Testis (tissue), 3 donors: ENCODE results near the gene FAM81A. TPM values are rescaled to one million over a fixed set of nuclear protein-coding genes. Genes with fewer than 3 reads are reported as not detected.

Experiments used
- DNase-seq: peaks from one replicate; pipeline ENCODE4 v3.0.0-alpha.2; 2019
- H3K27ac ChIP-seq, 2 donors: fragments of 200-600 bp; sonication (generic); one replicate each; pipeline ENCODE4 v1.5.1; 2019
- H3K27me3 ChIP-seq: fragments of 200-600 bp; sonication (generic); one replicate; pipeline ENCODE4 v1.5.1; 2019
- H3K36me3 ChIP-seq: fragments of 200-600 bp; sonication (generic); one replicate; pipeline ENCODE4 v1.5.1; 2017; ENCODE audit warnings: low read depth; ENCODE audit errors: missing control alignments
- H3K4me1 ChIP-seq: fragments of 200-600 bp; sonication (generic); one replicate; pipeline ENCODE4 v1.5.1; 2019
- H3K4me3 ChIP-seq, 2 donors: fragments of 200-600 bp; sonication (generic); one replicate each; pipeline ENCODE4 v1.5.1; 2017 to 2019
- H3K9me3 ChIP-seq: fragments of 200-600 bp; sonication (generic); one replicate; pipeline ENCODE4 v1.5.1; 2017
- POLR2A ChIP-seq: fragments of 450-650 bp; IDR thresholded peaks from one replicate; pipeline ENCODE4 v1.6.1; 2017; ENCODE audit warnings: antibody characterized with exemption, mild to moderate bottlenecking, moderate library complexity
- WGBS, 2 donors: methylation state at CpG; one replicate each; pipeline ENCODE4 v1.1.5; 2018; 5-methylcytosine and 5-hydroxymethylcytosine counted together
- intact Hi-C: fragments of 100-400 bp; cut with DNase I; formaldehyde crosslinking; loops from one replicate; pipeline ENCODE4 v1.15.1; 2023; ENCODE audit warnings: low total_unique reads
- polyA plus RNA-seq: library from polyadenylated mRNA; stranded (reverse); fragments of 350-450 nt; fragmentation: Illumina TruSeq; extraction: RNeasy Lipid Tissue Mini Kit (QIAGEN cat#74804); gene quantifications from one replicate; pipeline ENCODE4 v1.2.3, GENCODE V29; 2014; ENCODE audit warnings: low read depth, low replicate concordance; ENCODE audit not compliant: insufficient read depth
- total RNA-seq, 2 donors: library from RNA; depleted of rRNA; stranded (reverse); fragments of >200 nt; gene quantifications; one replicate each; pipeline ENCODE4 v1.2.3, GENCODE V29; 2016
- TF ChIP-seq, protein P1 (sequence below), 3 experiments: fragments of 450-650 bp in 2 of 3; fragments of 200-600 bp in 1 of 3; sonication (generic) in 1 of 3; IDR thresholded peaks; one replicate each; pipeline ENCODE4 v1.5.1; 2016 to 2019; ENCODE audit warnings: antibody characterized with exemption in 3 of 3, mild to moderate bottlenecking in 2 of 3, moderate library complexity in 1 of 3

FAM81A gene
- total and polyA plus RNA-seq, 3 donors from 2014 or later: 4.4 to 5.6 (median 5.1) TPM

- H3K36me3 ChIP-seq: no peaks in the 10 kb centered on the region
- 3 to 4% methylated on average over 30 of the region's 30 CpGs for WGBS, 2 donors
- H3K4me1 ChIP-seq: peaks cover 8% of the 10 kb centered on the region
- H3K9me3 ChIP-seq: no peaks in the 10 kb centered on the region
- no peak overlapping the region for H3K27ac ChIP-seq
- TF ChIP-seq, protein P1, sequence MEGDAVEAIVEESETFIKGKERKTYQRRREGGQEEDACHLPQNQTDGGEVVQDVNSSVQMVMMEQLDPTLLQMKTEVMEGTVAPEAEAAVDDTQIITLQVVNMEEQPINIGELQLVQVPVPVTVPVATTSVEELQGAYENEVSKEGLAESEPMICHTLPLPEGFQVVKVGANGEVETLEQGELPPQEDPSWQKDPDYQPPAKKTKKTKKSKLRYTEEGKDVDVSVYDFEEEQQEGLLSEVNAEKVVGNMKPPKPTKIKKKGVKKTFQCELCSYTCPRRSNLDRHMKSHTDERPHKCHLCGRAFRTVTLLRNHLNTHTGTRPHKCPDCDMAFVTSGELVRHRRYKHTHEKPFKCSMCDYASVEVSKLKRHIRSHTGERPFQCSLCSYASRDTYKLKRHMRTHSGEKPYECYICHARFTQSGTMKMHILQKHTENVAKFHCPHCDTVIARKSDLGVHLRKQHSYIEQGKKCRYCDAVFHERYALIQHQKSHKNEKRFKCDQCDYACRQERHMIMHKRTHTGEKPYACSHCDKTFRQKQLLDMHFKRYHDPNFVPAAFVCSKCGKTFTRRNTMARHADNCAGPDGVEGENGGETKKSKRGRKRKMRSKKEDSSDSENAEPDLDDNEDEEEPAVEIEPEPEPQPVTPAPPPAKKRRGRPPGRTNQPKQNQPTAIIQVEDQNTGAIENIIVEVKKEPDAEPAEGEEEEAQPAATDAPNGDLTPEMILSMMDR (IDR thresholded peaks at IDR 0.05): no peak
- no peak for TF ChIP-seq POLR2A
- peak overlapping the region; percentile 37 to 38 for H3K4me3 ChIP-seq
- intact Hi-C loops: no loop called here
- no peaks in the 10 kb centered on the region for H3K27me3 ChIP-seq
- no peak for DNase-seq
These were observed 707 bp upstream of the FAM81A start for GRCh38 chr15:59437142-59437816.

DNA sequence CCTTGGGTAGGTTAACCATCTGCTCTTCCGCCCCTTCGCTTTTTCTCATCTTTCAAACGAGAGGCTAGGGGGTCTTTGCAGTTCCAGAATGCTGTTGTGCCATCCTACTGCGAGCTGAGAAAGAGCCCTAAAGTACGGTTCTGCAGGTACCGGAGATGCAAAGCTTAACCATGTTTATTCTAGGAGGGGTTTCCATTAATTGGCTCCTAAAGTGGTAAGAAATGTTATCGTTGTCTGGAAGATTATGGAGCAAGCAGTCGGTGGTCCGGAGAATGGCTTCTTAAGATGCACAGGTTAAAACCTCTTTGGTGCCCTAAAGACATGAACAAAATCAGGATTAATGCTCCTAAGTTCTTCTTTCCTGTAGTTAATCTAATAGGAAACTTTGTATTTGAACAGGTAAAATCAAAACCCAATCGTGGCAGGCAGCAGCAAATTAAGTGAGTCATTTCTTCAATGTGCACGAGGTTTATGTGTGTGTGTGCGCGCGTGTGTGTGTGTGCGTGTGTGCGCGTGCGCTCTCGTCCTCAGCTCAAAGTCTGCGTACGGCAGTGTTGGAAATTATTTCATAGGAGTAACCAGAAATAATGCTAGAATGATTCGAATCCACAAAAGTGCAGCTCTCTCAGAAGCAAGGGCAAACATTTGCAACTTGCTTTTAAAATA, 772 bp downstream of the FAM81A start:
- peaks cover 8% of the 10 kb centered on the region for H3K4me1 ChIP-seq
- intact Hi-C loops: no loop called here
- H3K27me3 ChIP-seq: no peaks in the 10 kb centered on the region
- H3K36me3 ChIP-seq: no peaks in the 10 kb centered on the region
- TF ChIP-seq POLR2A: no peak
- TF ChIP-seq, protein P1 (IDR thresholded peaks at IDR 0.05): no peak
- 24 to 27% methylated on average over 22 of the region's 22 CpGs for WGBS, 2 donors
- DNase-seq: peak; percentile 20
- H3K27ac ChIP-seq: no peak overlapping the region
- peak overlapping the region; percentile 47 to 50 for H3K4me3 ChIP-seq
- no peaks in the 10 kb centered on the region for H3K9me3 ChIP-seq

- 61 to 66% methylated on average over 6 to 7 of the region's 7 CpGs for WGBS, 2 donors
- TF ChIP-seq, protein P1 (IDR thresholded peaks at IDR 0.05): no peak
- TF ChIP-seq POLR2A: no peak
- Histone ChIP-seq H3K36me3 (no peaks in the 10 kb centered on the region), H3K9me3 (no peaks in the 10 kb centered on the region), H3K27me3 (no peaks in the 10 kb centered on the region), H3K27ac (no peak overlapping the region), H3K4me1 (peaks cover 8% of the 10 kb centered on the region), H3K4me3 (no peak overlapping the region)
- intact Hi-C loops: no loop called here
- no peak for DNase-seq
These were observed 1.6 kb downstream of the FAM81A start for GRCh38 chr15:59439576-59439975.

DNA sequence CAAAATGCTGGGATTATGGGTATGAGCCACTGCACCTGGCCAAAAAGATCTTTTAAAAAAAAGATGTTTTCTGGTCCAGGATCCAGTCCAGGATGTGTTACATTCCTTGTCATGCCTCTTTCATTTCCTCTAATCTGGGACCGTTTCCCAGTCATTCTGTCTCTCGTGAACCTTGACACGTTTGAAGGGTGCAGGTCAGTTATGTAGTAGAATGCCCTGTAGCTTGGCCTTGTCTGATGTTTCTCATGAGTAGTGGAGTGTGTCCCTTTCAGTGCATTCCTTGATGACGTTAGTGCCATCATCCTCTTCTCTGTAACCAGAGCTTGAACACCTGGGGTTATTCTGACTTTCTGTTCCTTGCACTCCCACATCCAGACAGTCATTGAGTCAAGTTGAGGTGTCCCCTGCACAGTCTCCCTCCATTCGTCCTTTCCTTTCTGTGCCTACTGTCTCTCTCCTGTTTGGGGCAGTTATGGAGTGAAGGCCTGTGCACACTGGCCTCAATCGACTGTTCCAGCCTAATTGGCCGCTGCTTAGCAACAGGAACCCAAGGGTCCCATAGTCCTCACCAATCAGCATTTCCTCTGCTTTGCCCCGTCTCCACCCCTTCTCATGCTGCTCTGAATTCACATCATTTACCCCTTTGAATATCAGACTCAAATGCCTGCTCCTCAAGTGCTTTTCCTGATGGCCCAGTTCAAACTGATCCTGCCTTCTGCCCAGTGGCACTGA, 5.5 kb downstream of the FAM81A start:
- H3K27me3 ChIP-seq: no peaks in the 10 kb centered on the region
- no peak for DNase-seq

More for the DNA sequence above, 5.5 kb downstream of the FAM81A start:
- WGBS, 2 donors: 80 to 92% methylated on average over 8 of the region's 8 CpGs
- Histone ChIP-seq H3K27ac (no peak overlapping the region), H3K9me3 (no peaks in the 10 kb centered on the region), H3K36me3 (no peaks in the 10 kb centered on the region), H3K4me3 (no peak overlapping the region), H3K4me1 (no peaks in the 10 kb centered on the region)
- TF ChIP-seq, protein P1 (IDR thresholded peaks at IDR 0.05): no peak
- TF ChIP-seq POLR2A: no peak
- intact Hi-C loops: no loop called here
